ENCODE measurements around the gene ADGRA1.

DNA sequence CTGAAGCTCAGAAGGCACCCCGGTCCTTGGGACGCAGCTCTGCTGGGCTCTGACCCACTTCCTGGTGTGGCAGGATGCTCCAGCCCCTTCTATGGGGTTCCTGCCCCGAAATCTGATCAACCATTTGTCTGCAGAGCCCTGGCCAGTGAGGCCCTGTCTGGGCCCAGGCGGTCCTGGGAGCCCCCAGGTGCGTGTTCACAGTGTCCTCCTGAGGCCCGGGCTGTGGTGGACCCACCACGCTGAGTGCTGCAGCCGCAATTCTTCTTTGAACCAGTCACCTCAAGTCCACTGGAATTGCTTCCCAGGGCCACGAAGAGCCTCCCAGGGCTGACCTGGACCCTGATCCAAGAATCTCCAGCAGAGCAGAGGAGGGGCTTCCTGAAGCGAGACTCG, 91.4 kb downstream of the ADGRA1 start:
- TF ChIP-seq EZH2phosphoT487 (IDR thresholded peaks at IDR 0.05; ENCODE audit: insufficient read depth, low read depth) (no peak), EZH2 (IDR thresholded peaks at IDR 0.05; ENCODE audit: insufficient read depth, poor library complexity, severe bottlenecking) (no peak)
